HCT116 (cell line): Measurements from ENCODE around the gene ENOX1. TPM values are rescaled to one million over a fixed set of nuclear protein-coding genes. Genes with fewer than 3 reads are reported as not detected.

Experiments
- ATAC-seq: fragments of 200-7000 bp; cut with Tn5 transposase; 2 replicates; pipeline ENCODE4 v1.9.1; 2020; ENCODE audit warnings: mild to moderate bottlenecking, moderate library complexity
- BruUV-seq: library from RNA; stranded (reverse); fragments of 400-500 nt; replicated peaks from 2 replicates; lab custom pipeline; 2021; lab: Mats Ljungman, UMichigan
- CTCF ChIA-PET: fragments of 300-600 bp; sonication (Branson Sonifier 250); formaldehyde crosslinking; loops from one replicate; lab custom pipeline; 2021; ENCODE audit warnings: antibody characterized with exemption; lab: Charles Lee
- POLR2A ChIA-PET: fragments of 300-600, 350-600 bp; sonication (Branson Sonifier 250); formaldehyde crosslinking; loops from one replicate; lab custom pipeline; 2021; ENCODE audit warnings: antibody characterized with exemption; lab: Charles Lee
- RAD21 ChIA-PET, 2 experiments: fragments of 300-600 bp; sonication (Branson Sonifier 250); formaldehyde crosslinking; loops; one replicate each; lab custom pipeline; 2023; ENCODE audit warnings: low total read pairs in 2 of 2; ENCODE audit not compliant: uncharacterized antibody in 2 of 2, unreplicated experiment in 2 of 2, low non-redundant PET in 1 of 2; lab: Charles Lee
- DNase-seq: peaks from one replicate; pipeline ENCODE4 v3.0.0-alpha.2; 2010; ENCODE audit warnings: low read depth, low spot score
- H2AFZ ChIP-seq: fragments of 200-600 bp; shearing (Covaris generic), sonication (generic); 2 replicates; pipeline ENCODE4 v1.6.1; 2017; ENCODE audit warnings: low read depth, mixed run types, mixed read lengths, antibody characterized with exemption, low read length; ENCODE audit not compliant: poor library complexity, severe bottlenecking
- H3K27ac ChIP-seq: 2 replicates; pipeline ENCODE4 v1.5.1; 2012; ENCODE audit warnings: low read depth, low read length
- H3K27me3 ChIP-seq: fragments of 200-600 bp; sonication (generic); 2 replicates; pipeline ENCODE4 v1.6.1; 2016; ENCODE audit warnings: mixed run types, low read length, mixed read lengths; ENCODE audit not compliant: insufficient read depth
- H3K36me3 ChIP-seq, 2 experiments: fragments of 200-500 bp in 1 of 2; fragments of 200-600 bp in 1 of 2; sonication (Bioruptor generic) in 1 of 2; sonication (generic) in 1 of 2; 2 replicates each; pipeline versions ENCODE4 v1.5.1 to v1.6.1; 2014 to 2016; ENCODE audit warnings: low read length in 2 of 2, inconsistent platforms in 1 of 2, mixed read lengths in 1 of 2, mixed run types in 1 of 2; ENCODE audit not compliant: insufficient read depth in 2 of 2, control insufficient read depth in 1 of 2
- H3K4me1 ChIP-seq, 2 experiments: fragments of 200-600 bp in 1 of 2; sonication (generic) in 1 of 2; 2 replicates each; pipeline versions ENCODE4 v1.5.1 to v1.6.1; 2012 to 2017; ENCODE audit warnings: low read length in 2 of 2, inconsistent platforms in 1 of 2, mild to moderate bottlenecking in 1 of 2, mixed read lengths in 1 of 2, mixed run types in 1 of 2, moderate library complexity in 1 of 2; ENCODE audit not compliant: insufficient read depth in 2 of 2, control insufficient read depth in 1 of 2
- H3K4me2 ChIP-seq: fragments of 200-600 bp; sonication (generic); 2 replicates; pipeline ENCODE4 v1.6.1; 2017; ENCODE audit warnings: mixed run types, low read length, mixed read lengths
- H3K4me3 ChIP-seq, 2 experiments: fragments of 200-600 bp in 1 of 2; sonication (generic) in 1 of 2; replicated peaks in 1 of 2; 2 replicates each; pipeline ENCODE4 v1.5.1; 2011 to 2016; ENCODE audit warnings: low read length in 2 of 2, control low read depth in 1 of 2, low read depth in 1 of 2, mild to moderate bottlenecking in 1 of 2, mixed read lengths in 1 of 2, mixed run types in 1 of 2
- H3K79me2 ChIP-seq: fragments of 200-600 bp; sonication (generic); 2 replicates; pipeline ENCODE4 v1.6.1; 2017; ENCODE audit warnings: mild to moderate bottlenecking, mixed run types, low read length, moderate library complexity, mixed read lengths; ENCODE audit not compliant: insufficient read depth
- H3K9ac ChIP-seq: fragments of 200-600 bp; sonication (generic); 2 replicates; pipeline ENCODE4 v1.6.1; 2016; ENCODE audit warnings: low read length, mixed read lengths
- H3K9me2 ChIP-seq: fragments of 200-600 bp; sonication (generic), shearing (Covaris generic); 2 replicates; pipeline ENCODE4 v1.6.1; 2017; ENCODE audit warnings: mixed run types, mild to moderate bottlenecking, moderate library complexity; ENCODE audit not compliant: insufficient read depth
- H3K9me3 ChIP-seq, 2 experiments: fragments of 200-500 bp in 1 of 2; fragments of 200-600 bp in 1 of 2; sonication (Bioruptor generic) in 1 of 2; sonication (generic) in 1 of 2; 2 replicates each; pipeline ENCODE4 v1.6.1; 2014 to 2017; ENCODE audit warnings: low read length in 2 of 2, mixed read lengths in 2 of 2, inconsistent platforms in 1 of 2, low read depth in 1 of 2, mild to moderate bottlenecking in 1 of 2, mixed run types in 1 of 2, moderate library complexity in 1 of 2; ENCODE audit not compliant: control insufficient read depth in 1 of 2, insufficient read depth in 1 of 2
- H4K20me1 ChIP-seq: fragments of 200-600 bp; sonication (generic), shearing (Covaris generic); 2 replicates; pipeline ENCODE4 v1.6.1; 2017; ENCODE audit warnings: mixed run types, mild to moderate bottlenecking, moderate library complexity; ENCODE audit not compliant: insufficient read depth
- CEBPB ChIP-seq: IDR thresholded peaks from 2 replicates; pipeline ENCODE4 v1.6.1; 2012; ENCODE audit warnings: low read depth
- ELF1 ChIP-seq: IDR thresholded peaks from 2 replicates; pipeline ENCODE4 v1.6.1; 2012; ENCODE audit warnings: low read depth, borderline replicate concordance
- EZH2 ChIP-seq: fragments of 200-600 bp; sonication (generic); IDR thresholded peaks from 2 replicates; pipeline ENCODE4 v1.6.1; 2017; ENCODE audit warnings: antibody characterized with exemption, mixed run types
- EZH2phosphoT487 ChIP-seq: fragments of 200-600 bp; IDR thresholded peaks from 2 replicates; pipeline ENCODE4 v1.6.1; 2018; ENCODE audit warnings: antibody characterized with exemption, borderline replicate concordance
- FOSL1 ChIP-seq: IDR thresholded peaks from 2 replicates; pipeline ENCODE4 v1.6.1; 2012; ENCODE audit warnings: low read depth
- POLR2A ChIP-seq: IDR thresholded peaks from 2 replicates; pipeline ENCODE4 v1.7.0; 2011; ENCODE audit warnings: borderline replicate concordance; ENCODE audit not compliant: insufficient read depth, insufficient read length; ENCODE audit errors: extremely low read depth
- POLR2AphosphoS5 ChIP-seq: IDR thresholded peaks from 2 replicates; pipeline ENCODE4 v1.6.1; 2011; ENCODE audit warnings: mild to moderate bottlenecking, low read depth, low read length, moderate library complexity
- RAD21 ChIP-seq: IDR thresholded peaks from 2 replicates; pipeline ENCODE4 v1.6.1; 2012; ENCODE audit warnings: low read depth, mild to moderate bottlenecking
- SIN3A ChIP-seq: IDR thresholded peaks from 2 replicates; pipeline ENCODE4 v1.6.1; 2012; ENCODE audit warnings: low read depth
- SP1 ChIP-seq: IDR thresholded peaks from 2 replicates; pipeline ENCODE4 v1.6.1; 2012; ENCODE audit warnings: low read depth
- TCF7L2 ChIP-seq: IDR thresholded peaks from 2 replicates; pipeline ENCODE4 v1.7.0; 2011; ENCODE audit warnings: borderline replicate concordance, inconsistent platforms; ENCODE audit not compliant: insufficient read depth, insufficient read length; ENCODE audit errors: extremely low read depth
- ZNF274 ChIP-seq: fragments of 200-500 bp; sonication (Bioruptor generic); IDR thresholded peaks from 2 replicates; pipeline ENCODE4 v1.6.1; 2014; ENCODE audit warnings: mild to moderate bottlenecking, low read depth, low read length, inconsistent platforms
- intact Hi-C: fragments of 100-400 bp; cut with micrococcal nuclease; formaldehyde crosslinking; loops from 2 replicates; pipeline ENCODE4 v1.10.0; 2022
- total RNA-seq: library from RNA; stranded (reverse); gene quantifications from one replicate; pipeline ENCODE4 v1.2.1, GENCODE V29; 2021; ENCODE audit not compliant: unreplicated experiment
- TF ChIP-seq, protein P1 (sequence below): IDR thresholded peaks from 2 replicates; pipeline ENCODE4 v1.6.1; 2012
- TF ChIP-seq, protein P2 (sequence below): IDR thresholded peaks from 2 replicates; pipeline ENCODE4 v1.6.1; 2011; ENCODE audit warnings: mild to moderate bottlenecking, low read length, moderate library complexity; ENCODE audit not compliant: insufficient replicate concordance; ENCODE audit errors: extremely low read depth
- TF ChIP-seq, protein P3 (sequence below): IDR thresholded peaks from 2 replicates; pipeline ENCODE4 v1.6.1; 2012; ENCODE audit warnings: low read depth

Gene ENOX1
- total RNA-seq, 1 experiment from 2014 or later: 4.5 TPM

DNA sequence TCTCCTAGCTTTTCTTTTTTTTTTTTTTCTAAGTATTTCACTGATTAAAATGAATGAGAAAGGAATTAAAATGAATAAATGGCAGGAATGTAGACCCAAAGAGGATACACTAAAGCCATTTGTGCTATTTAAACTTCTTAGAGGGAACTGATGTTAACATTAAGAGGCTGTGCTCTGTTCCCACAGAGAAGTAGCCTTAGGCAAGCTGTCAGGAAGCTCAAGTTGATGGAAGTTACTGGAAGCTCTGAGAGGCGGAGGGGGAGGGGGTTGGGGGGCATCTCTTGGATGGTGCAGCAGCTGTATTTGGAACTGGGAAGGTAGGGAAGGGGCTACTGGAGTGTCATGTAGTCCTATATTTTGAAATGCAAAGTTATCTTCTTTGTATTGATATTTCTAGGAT is 595.2 kb downstream of the ENOX1 start:
- Histone ChIP-seq H4K20me1 (no peaks in the 10 kb centered on the region), H3K4me1 (no peaks in the 10 kb centered on the region), H3K4me3 (no peak overlapping the region), H3K4me2 (no peak overlapping the region), H3K9ac (no peak overlapping the region), H3K27me3 (no peaks in the 10 kb centered on the region), H3K79me2 (no peaks in the 10 kb centered on the region), H2AFZ (no peak overlapping the region), H3K27ac (no peak overlapping the region), H3K9me3 (no peaks in the 10 kb centered on the region), H3K36me3 (no peaks in the 10 kb centered on the region), H3K9me2 (no peaks in the 10 kb centered on the region)
- BruUV-seq: no TSS peak
- POLR2A ChIA-PET: no interaction called here
- ATAC-seq (no peak), DNase-seq (no peak)
- CTCF ChIA-PET: no interaction called here
- intact Hi-C loops: no loop called here
- no peak for TF ChIP-seq ELF1
- no peak for TF ChIP-seq SIN3A
- TF ChIP-seq FOSL1: no peak
- TF ChIP-seq EZH2: no peak
- TF ChIP-seq, protein P1, sequence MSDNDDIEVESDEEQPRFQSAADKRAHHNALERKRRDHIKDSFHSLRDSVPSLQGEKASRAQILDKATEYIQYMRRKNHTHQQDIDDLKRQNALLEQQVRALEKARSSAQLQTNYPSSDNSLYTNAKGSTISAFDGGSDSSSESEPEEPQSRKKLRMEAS: no peak
- TF ChIP-seq RAD21: no peak
- TF ChIP-seq, protein P2, sequence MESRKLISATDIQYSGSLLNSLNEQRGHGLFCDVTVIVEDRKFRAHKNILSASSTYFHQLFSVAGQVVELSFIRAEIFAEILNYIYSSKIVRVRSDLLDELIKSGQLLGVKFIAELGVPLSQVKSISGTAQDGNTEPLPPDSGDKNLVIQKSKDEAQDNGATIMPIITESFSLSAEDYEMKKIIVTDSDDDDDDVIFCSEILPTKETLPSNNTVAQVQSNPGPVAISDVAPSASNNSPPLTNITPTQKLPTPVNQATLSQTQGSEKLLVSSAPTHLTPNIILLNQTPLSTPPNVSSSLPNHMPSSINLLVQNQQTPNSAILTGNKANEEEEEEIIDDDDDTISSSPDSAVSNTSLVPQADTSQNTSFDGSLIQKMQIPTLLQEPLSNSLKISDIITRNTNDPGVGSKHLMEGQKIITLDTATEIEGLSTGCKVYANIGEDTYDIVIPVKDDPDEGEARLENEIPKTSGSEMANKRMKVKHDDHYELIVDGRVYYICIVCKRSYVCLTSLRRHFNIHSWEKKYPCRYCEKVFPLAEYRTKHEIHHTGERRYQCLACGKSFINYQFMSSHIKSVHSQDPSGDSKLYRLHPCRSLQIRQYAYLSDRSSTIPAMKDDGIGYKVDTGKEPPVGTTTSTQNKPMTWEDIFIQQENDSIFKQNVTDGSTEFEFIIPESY: no peak
- no peak for TF ChIP-seq TCF7L2
- TF ChIP-seq CEBPB: no peak
- TF ChIP-seq POLR2AphosphoS5: no peak
- TF ChIP-seq SP1: no peak
- TF ChIP-seq ZNF274: no peak
- no peak for TF ChIP-seq POLR2A
- TF ChIP-seq EZH2phosphoT487: no peak
- TF ChIP-seq, protein P3, sequence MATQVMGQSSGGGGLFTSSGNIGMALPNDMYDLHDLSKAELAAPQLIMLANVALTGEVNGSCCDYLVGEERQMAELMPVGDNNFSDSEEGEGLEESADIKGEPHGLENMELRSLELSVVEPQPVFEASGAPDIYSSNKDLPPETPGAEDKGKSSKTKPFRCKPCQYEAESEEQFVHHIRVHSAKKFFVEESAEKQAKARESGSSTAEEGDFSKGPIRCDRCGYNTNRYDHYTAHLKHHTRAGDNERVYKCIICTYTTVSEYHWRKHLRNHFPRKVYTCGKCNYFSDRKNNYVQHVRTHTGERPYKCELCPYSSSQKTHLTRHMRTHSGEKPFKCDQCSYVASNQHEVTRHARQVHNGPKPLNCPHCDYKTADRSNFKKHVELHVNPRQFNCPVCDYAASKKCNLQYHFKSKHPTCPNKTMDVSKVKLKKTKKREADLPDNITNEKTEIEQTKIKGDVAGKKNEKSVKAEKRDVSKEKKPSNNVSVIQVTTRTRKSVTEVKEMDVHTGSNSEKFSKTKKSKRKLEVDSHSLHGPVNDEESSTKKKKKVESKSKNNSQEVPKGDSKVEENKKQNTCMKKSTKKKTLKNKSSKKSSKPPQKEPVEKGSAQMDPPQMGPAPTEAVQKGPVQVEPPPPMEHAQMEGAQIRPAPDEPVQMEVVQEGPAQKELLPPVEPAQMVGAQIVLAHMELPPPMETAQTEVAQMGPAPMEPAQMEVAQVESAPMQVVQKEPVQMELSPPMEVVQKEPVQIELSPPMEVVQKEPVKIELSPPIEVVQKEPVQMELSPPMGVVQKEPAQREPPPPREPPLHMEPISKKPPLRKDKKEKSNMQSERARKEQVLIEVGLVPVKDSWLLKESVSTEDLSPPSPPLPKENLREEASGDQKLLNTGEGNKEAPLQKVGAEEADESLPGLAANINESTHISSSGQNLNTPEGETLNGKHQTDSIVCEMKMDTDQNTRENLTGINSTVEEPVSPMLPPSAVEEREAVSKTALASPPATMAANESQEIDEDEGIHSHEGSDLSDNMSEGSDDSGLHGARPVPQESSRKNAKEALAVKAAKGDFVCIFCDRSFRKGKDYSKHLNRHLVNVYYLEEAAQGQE: no peak
- RAD21 ChIA-PET: no interaction called here
